HL-60 (cell line): ENCODE data around the gene ADAMTS10.

ENCODE experiments used
- TF ChIP-seq, protein P1 (sequence below): IDR thresholded peaks from one replicate; pipeline ENCODE4 v1.5.1; 2011; ENCODE audit warnings: low read length, control low read depth, inconsistent platforms; ENCODE audit not compliant: insufficient read depth
- TF ChIP-seq, protein P2 (sequence below): IDR thresholded peaks from 2 replicates; pipeline ENCODE4 v1.6.1; 2012; ENCODE audit warnings: low read depth; ENCODE audit not compliant: insufficient replicate concordance

DNA sequence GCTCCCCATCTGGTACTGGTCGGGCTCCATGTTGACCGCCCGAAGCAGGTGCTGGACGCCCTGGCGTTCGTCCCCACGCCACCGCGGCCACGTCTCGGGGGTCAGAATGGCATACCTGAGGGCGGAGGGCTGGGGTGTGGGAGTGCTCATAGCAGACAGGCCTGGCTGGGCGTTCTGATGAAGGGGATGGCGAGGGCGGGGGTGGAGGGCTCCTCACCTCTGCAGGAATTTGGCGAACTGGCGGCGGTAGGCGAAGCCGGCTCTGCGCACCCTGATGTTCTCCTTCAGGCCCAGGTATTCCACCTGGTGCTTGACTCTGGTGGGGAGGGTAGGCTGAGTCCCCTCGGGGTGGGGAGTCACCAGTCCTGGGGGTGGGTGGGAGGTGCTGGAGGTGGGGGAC lies 74.2 kb downstream of the ADAMTS10 start:
- TF ChIP-seq, protein P1, sequence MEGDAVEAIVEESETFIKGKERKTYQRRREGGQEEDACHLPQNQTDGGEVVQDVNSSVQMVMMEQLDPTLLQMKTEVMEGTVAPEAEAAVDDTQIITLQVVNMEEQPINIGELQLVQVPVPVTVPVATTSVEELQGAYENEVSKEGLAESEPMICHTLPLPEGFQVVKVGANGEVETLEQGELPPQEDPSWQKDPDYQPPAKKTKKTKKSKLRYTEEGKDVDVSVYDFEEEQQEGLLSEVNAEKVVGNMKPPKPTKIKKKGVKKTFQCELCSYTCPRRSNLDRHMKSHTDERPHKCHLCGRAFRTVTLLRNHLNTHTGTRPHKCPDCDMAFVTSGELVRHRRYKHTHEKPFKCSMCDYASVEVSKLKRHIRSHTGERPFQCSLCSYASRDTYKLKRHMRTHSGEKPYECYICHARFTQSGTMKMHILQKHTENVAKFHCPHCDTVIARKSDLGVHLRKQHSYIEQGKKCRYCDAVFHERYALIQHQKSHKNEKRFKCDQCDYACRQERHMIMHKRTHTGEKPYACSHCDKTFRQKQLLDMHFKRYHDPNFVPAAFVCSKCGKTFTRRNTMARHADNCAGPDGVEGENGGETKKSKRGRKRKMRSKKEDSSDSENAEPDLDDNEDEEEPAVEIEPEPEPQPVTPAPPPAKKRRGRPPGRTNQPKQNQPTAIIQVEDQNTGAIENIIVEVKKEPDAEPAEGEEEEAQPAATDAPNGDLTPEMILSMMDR = no peak
- TF ChIP-seq, protein P2, sequence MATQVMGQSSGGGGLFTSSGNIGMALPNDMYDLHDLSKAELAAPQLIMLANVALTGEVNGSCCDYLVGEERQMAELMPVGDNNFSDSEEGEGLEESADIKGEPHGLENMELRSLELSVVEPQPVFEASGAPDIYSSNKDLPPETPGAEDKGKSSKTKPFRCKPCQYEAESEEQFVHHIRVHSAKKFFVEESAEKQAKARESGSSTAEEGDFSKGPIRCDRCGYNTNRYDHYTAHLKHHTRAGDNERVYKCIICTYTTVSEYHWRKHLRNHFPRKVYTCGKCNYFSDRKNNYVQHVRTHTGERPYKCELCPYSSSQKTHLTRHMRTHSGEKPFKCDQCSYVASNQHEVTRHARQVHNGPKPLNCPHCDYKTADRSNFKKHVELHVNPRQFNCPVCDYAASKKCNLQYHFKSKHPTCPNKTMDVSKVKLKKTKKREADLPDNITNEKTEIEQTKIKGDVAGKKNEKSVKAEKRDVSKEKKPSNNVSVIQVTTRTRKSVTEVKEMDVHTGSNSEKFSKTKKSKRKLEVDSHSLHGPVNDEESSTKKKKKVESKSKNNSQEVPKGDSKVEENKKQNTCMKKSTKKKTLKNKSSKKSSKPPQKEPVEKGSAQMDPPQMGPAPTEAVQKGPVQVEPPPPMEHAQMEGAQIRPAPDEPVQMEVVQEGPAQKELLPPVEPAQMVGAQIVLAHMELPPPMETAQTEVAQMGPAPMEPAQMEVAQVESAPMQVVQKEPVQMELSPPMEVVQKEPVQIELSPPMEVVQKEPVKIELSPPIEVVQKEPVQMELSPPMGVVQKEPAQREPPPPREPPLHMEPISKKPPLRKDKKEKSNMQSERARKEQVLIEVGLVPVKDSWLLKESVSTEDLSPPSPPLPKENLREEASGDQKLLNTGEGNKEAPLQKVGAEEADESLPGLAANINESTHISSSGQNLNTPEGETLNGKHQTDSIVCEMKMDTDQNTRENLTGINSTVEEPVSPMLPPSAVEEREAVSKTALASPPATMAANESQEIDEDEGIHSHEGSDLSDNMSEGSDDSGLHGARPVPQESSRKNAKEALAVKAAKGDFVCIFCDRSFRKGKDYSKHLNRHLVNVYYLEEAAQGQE = no peak
